Esophagus squamous epithelium (tissue), 5 donors: Measurements from ENCODE around the gene C6orf132. TPM values are rescaled to one million over a fixed set of nuclear protein-coding genes. Genes with fewer than 3 reads are reported as not detected.

ENCODE experiments used
- DNase-seq: peaks from one replicate; lab custom pipeline; 2025; lab: John Stamatoyannopoulos, UW
- H3K27ac ChIP-seq, 4 donors: fragments of 200-600 bp; sonication (generic); one replicate each; pipeline ENCODE4 v1.5.1; 2016 to 2019; ENCODE audit warnings: mild to moderate bottlenecking in 1 of 4
- H3K27me3 ChIP-seq, 4 donors: fragments of 200-600 bp; sonication (generic); 1 replicate in 3 of 4; 2 replicates in 1 of 4; pipeline versions ENCODE4 v1.5.1 to v1.6.0; 2017 to 2021; ENCODE audit warnings: antibody characterized with exemption in 1 of 4
- H3K36me3 ChIP-seq, 3 donors: fragments of 200-600 bp; sonication (generic); one replicate each; pipeline ENCODE4 v1.5.1; 2016 to 2019
- H3K4me1 ChIP-seq, 3 donors: fragments of 200-600 bp; sonication (generic); one replicate each; pipeline ENCODE4 v1.5.1; 2017 to 2019
- H3K4me3 ChIP-seq, 4 donors: fragments of 200-600 bp; sonication (generic); 1 replicate in 3 of 4; 2 replicates in 1 of 4; pipeline ENCODE4 v1.5.1; 2016 to 2019; ENCODE audit warnings: mild to moderate bottlenecking in 2 of 4, moderate library complexity in 1 of 4
- H3K9me3 ChIP-seq, 3 donors: fragments of 200-600 bp; sonication (generic); one replicate each; pipeline ENCODE4 v1.5.1; 2016 to 2019
- POLR2A ChIP-seq, 4 donors: fragments of 450-650 bp; IDR thresholded peaks; one replicate each; pipeline ENCODE4 v1.6.1; 2017; ENCODE audit warnings: antibody characterized with exemption in 4 of 4, mild to moderate bottlenecking in 4 of 4, moderate library complexity in 3 of 4
- WGBS, 2 donors: methylation state at CpG; one replicate each; pipeline ENCODE4 v1.1.5; 2018; 5-methylcytosine and 5-hydroxymethylcytosine counted together
- intact Hi-C: fragments of 100-400 bp; cut with DNase I; formaldehyde crosslinking; loops from one replicate; pipeline ENCODE4 v1.15.0; 2022
- total RNA-seq, 4 donors: library from RNA; depleted of rRNA; stranded (reverse); fragments of >200 nt; gene quantifications; one replicate each; pipeline ENCODE4 v1.1.0, GENCODE V29; 2016
- TF ChIP-seq, protein P1 (sequence below), 6 experiments: fragments of 450-650 bp in 4 of 6; fragments of 200-600 bp in 2 of 6; sonication (generic) in 2 of 6; IDR thresholded peaks; one replicate each; pipeline ENCODE4 v1.5.1; 2016 to 2019; ENCODE audit warnings: antibody characterized with exemption in 6 of 6, mild to moderate bottlenecking in 4 of 6, moderate library complexity in 4 of 6
- donor health status: DM: yes; HTN: yes; CAD: no.

The C6orf132 gene
- total RNA-seq, 4 donors from 2014 or later: 87.8 to 254 (median 142) TPM

DNA sequence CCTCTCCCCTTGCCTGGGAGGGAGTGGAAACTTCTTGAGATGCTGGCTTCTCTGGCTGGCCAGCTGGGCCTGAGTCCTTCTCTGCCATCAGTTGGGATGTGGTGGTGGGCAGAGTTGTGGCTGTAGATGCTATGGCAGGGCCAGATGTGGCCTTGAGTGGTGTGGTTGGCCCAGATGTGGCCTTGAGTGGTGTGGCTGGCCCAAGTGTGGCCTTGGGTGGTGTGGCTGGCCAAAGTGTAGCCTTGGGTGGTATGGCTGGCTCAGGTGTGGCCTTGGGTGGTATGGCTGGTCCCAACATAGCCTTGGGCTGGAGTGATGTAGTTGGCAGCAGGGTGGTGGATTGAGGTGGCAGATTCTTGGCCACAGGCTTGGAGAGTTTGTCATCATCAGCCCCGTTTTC lies 36.7 kb downstream of the C6orf132 start:
- no peak for TF ChIP-seq POLR2A (IDR thresholded peaks at IDR 0.05)
- TF ChIP-seq, protein P1, sequence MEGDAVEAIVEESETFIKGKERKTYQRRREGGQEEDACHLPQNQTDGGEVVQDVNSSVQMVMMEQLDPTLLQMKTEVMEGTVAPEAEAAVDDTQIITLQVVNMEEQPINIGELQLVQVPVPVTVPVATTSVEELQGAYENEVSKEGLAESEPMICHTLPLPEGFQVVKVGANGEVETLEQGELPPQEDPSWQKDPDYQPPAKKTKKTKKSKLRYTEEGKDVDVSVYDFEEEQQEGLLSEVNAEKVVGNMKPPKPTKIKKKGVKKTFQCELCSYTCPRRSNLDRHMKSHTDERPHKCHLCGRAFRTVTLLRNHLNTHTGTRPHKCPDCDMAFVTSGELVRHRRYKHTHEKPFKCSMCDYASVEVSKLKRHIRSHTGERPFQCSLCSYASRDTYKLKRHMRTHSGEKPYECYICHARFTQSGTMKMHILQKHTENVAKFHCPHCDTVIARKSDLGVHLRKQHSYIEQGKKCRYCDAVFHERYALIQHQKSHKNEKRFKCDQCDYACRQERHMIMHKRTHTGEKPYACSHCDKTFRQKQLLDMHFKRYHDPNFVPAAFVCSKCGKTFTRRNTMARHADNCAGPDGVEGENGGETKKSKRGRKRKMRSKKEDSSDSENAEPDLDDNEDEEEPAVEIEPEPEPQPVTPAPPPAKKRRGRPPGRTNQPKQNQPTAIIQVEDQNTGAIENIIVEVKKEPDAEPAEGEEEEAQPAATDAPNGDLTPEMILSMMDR (IDR thresholded peaks at IDR 0.05): no peak
- Histone ChIP-seq H3K27me3 (peaks cover 0 to 6% (median 0%) of the 10 kb centered on the region in 4 donors), H3K9me3 (no peaks in the 10 kb centered on the region), H3K4me1 (peaks cover 24 to 69% (median 30%) of the 10 kb centered on the region in 3 donors), H3K4me3 (no peak overlapping the region), H3K27ac (peak overlapping the region in 1 of 4 donors; percentile 92), H3K36me3 (peaks cover 7 to 78% (median 7%) of the 10 kb centered on the region in 3 donors)
- no peak for DNase-seq
- intact Hi-C loops: no loop called here
- 33 to 67% methylated on average over 1 of the region's 1 CpG for WGBS, 2 donors

DNA sequence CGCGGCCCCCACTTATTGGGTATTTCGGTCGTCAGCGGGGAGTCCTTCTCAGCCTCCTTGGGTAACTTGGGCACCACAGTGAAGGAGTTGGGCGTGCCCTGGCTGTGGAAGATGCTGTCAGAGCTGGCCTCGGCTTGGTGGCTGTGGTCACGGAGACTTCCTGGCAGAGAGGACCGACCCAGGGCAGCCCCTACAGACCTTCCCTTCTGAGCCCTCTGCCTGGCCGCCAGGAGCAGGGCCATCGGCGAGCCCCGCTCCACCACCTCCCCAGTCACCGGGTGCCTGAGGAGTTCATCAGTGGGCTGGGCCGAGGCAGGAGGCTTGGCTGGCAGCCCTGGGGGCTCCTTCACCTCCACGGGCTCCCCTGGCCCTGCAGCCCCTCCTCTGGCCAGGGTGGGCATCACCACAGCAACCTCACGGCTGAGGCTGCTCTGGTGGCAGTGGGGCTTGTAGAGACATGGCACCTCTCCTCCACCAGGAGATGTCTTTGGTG lies 37.2 kb downstream of the C6orf132 start:
- Histone ChIP-seq H3K36me3 (peaks cover 7 to 75% (median 7%) of the 10 kb centered on the region in 3 donors), H3K9me3 (no peaks in the 10 kb centered on the region), H3K27ac (peak overlapping the region in 1 of 4 donors; percentile 92), H3K4me1 (peaks cover 29 to 74% (median 35%) of the 10 kb centered on the region in 3 donors), H3K4me3 (peak overlapping the region in 1 of 4 donors; percentile 64), H3K27me3 (peaks cover 0 to 6% (median 0%) of the 10 kb centered on the region in 4 donors)
- intact Hi-C loops: no loop called here
- no peak for DNase-seq
- WGBS, 2 donors: 91% methylated on average over 5 of the region's 17 CpGs; no CpG with 5 or more reads in 1 of the 2 donors
- TF ChIP-seq, protein P1 (IDR thresholded peaks at IDR 0.05): peak in 1 of 6 experiments; percentile 7
- TF ChIP-seq POLR2A (IDR thresholded peaks at IDR 0.05): no peak

DNA sequence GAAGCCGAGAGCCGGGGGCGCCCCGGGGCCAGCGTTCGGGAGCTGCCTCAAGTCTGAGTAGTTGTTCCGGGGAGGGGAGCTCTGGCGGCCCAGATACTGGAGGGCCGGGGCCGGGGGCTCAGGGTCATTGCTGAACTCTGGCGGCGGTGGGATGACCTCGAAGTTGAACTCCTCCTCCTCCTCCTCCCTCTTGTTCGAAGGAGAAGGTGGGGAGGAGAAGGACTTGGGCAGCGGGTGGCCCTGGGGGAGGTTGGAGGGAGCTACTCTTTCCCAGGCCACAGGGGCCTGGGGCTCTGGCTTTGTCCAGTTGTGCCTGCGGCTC lies 37.7 kb downstream of the C6orf132 start:
- WGBS, 2 donors: 80 to 100% methylated on average over 2 of the region's 16 CpGs
- no peak for DNase-seq
- Histone ChIP-seq H3K27me3 (peaks cover 0 to 6% (median 0%) of the 10 kb centered on the region in 4 donors), H3K9me3 (no peaks in the 10 kb centered on the region), H3K4me3 (peak overlapping the region; percentile 15 to 64 (median 35)), H3K4me1 (peaks cover 34 to 79% (median 40%) of the 10 kb centered on the region in 3 donors), H3K27ac (peak overlapping the region in 3 of 4 donors; percentile 43 to 92 (median 50)), H3K36me3 (peaks cover 7 to 71% (median 7%) of the 10 kb centered on the region in 3 donors)
- intact Hi-C loops: no loop called here
- TF ChIP-seq, protein P1 (IDR thresholded peaks at IDR 0.05): no peak
- no peak for TF ChIP-seq POLR2A (IDR thresholded peaks at IDR 0.05)

DNA sequence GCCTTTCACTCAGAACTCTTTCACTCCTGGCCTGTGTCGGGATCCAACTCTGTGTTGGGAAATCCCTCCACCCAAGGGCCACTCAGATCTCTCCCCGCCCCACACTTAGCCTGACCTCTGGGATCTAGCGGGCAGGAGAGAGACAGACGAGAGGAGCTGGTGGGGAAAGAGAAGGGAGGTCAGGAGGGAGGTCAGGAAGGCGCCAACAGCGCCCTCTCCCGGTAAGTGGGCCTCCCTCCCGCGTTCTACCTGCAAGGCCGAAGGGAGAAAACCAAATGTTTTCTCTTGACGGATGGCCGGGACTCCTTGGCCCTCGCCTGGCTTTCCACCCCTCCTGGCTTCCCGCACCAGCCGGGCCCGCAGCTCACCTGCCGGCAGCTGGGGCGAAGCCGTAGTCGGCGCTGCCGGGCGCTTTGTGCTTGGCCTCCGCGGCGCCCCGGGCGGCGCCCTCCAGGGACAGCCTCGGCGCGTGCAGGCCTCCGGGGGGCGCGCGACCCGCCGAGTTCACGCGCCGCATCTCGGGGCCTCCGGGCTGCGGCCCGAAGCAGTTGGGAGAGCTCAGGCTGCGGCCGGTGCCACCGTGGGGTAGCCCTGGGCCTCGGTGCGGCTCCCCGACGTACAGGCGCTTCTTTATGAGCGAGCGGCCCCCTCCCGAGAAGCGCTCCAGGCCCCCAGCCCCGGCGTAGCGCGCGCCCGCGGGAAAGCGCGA lies 38.2 kb downstream of the C6orf132 start:
- Histone ChIP-seq H3K4me1 (peaks cover 39 to 84% (median 42%) of the 10 kb centered on the region in 3 donors), H3K36me3 (peaks cover 5 to 66% (median 7%) of the 10 kb centered on the region in 3 donors), H3K4me3 (peak overlapping the region; percentile 15 to 64 (median 35)), H3K27me3 (peaks cover 0 to 6% (median 0%) of the 10 kb centered on the region in 4 donors), H3K9me3 (no peaks in the 10 kb centered on the region), H3K27ac (peak overlapping the region; percentile 43 to 92 (median 69))
- intact Hi-C loops: no loop called here
- no peak for DNase-seq
- TF ChIP-seq, protein P1 (IDR thresholded peaks at IDR 0.05): peak; percentile 37 to 65 (median 56)
- TF ChIP-seq POLR2A (IDR thresholded peaks at IDR 0.05): no peak
- WGBS, 2 donors: 23 to 85% methylated on average over 5 to 12 of the region's 66 CpGs

DNA sequence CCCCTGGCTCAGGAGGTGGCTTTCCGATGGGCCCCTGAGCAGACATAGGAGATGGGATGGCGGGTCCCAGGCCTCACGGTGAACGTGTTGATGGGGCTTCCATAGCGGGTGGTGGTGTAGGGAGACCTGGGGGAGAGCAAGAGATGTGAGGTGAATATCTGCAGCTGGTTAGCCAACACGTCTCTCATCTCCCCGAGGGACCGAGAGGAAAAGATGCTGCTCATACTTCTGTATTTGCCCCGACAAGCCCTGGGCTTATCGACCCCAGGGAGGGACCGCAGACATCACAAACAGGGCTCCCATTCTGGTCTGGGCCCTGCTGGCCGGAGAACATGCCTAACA lies 38.7 kb downstream of the C6orf132 start:
- Histone ChIP-seq H3K27me3 (peaks cover 0 to 6% (median 0%) of the 10 kb centered on the region in 4 donors), H3K4me3 (peak overlapping the region in 2 of 4 donors; percentile 46 to 64), H3K4me1 (peaks cover 44 to 89% (median 47%) of the 10 kb centered on the region in 3 donors), H3K27ac (peak overlapping the region; percentile 43 to 92 (median 69)), H3K9me3 (no peaks in the 10 kb centered on the region), H3K36me3 (peaks cover 0 to 61% (median 7%) of the 10 kb centered on the region in 3 donors)
- TF ChIP-seq, protein P1 (IDR thresholded peaks at IDR 0.05): no peak
- no peak for TF ChIP-seq POLR2A (IDR thresholded peaks at IDR 0.05)
- no peak for DNase-seq
- 68 to 74% methylated on average over 11 to 12 of the region's 12 CpGs for WGBS, 2 donors
- intact Hi-C loops: no loop called here
